BLaER1 treated with 17β-estradiol and CSF1 and Interleukin-3, amounts not matched to agents 10 nM and 100 nM (cell line): ENCODE data around the gene EFCC1.

ENCODE experiments used
- H3K27ac ChIP-seq, 11 experiments: shearing (Covaris generic); formaldehyde crosslinking; 2 replicates each; pipeline ENCODE4 v1.8.1; 2022
- H3K27me3 ChIP-seq, 11 experiments: shearing (Covaris generic); formaldehyde crosslinking; 2 replicates each; pipeline ENCODE4 v1.8.1; 2022
- H3K36me3 ChIP-seq, 11 experiments: shearing (Covaris generic); formaldehyde crosslinking; 2 replicates each; pipeline ENCODE4 v1.8.1; 2022
- H3K4me1 ChIP-seq, 10 experiments: shearing (Covaris generic); formaldehyde crosslinking; 2 replicates each; pipeline ENCODE4 v1.8.1; 2022
- H3K4me2 ChIP-seq, 11 experiments: shearing (Covaris generic); formaldehyde crosslinking; 2 replicates each; pipeline ENCODE4 v1.8.1; 2022
- H3K4me3 ChIP-seq, 10 experiments: shearing (Covaris generic); formaldehyde crosslinking; 2 replicates each; pipeline ENCODE4 v1.8.1; 2022
- H3K9ac ChIP-seq, 11 experiments: shearing (Covaris generic); formaldehyde crosslinking; 2 replicates each; pipeline ENCODE4 v1.8.1; 2022
- H3K9me3 ChIP-seq, 11 experiments: shearing (Covaris generic); formaldehyde crosslinking; replicated peaks in 1 of 11; 2 replicates each; pipeline ENCODE4 v1.8.1; 2022
- H4K20me1 ChIP-seq, 11 experiments: shearing (Covaris generic); formaldehyde crosslinking; 2 replicates each; pipeline ENCODE4 v1.8.1; 2022
- Cebpa-rat ChIP-seq, 11 experiments: shearing (Covaris generic); IDR thresholded peaks; 2 replicates each; pipeline ENCODE4 v1.8.1; 2022

EFCC1 gene

GRCh38 chr3:129027544-129027880 lies 26.4 kb downstream of the EFCC1 start:
- peak overlapping the region; percentile 81 to 97 (median 85) for H3K4me2 ChIP-seq
- no peaks in the 10 kb centered on the region for H4K20me1 ChIP-seq
- H3K27ac ChIP-seq: peak overlapping the region in 8 of 11 experiments; percentile 22 to 50 (median 42); a peak in 8 of 22 replicates
- no peak for TF ChIP-seq Cebpa-rat (IDR thresholded peaks at IDR 0.05)
- peaks cover 12 to 59% (median 40%) of the 10 kb centered on the region in 10 experiments for H3K4me1 ChIP-seq
- H3K9me3 ChIP-seq: peaks cover 5 to 14% (median 9%) of the 10 kb centered on the region in 11 experiments; a peak in 16 of 22 replicates
- peak overlapping the region; percentile 43 to 72 (median 56) for H3K4me3 ChIP-seq
- H3K36me3 ChIP-seq: no peaks in the 10 kb centered on the region
- peak overlapping the region; percentile 15 to 73 (median 66); a peak in 19 of 22 replicates for H3K9ac ChIP-seq
- no peaks in the 10 kb centered on the region; a peak in 1 of 22 replicates for H3K27me3 ChIP-seq

- Histone ChIP-seq H3K9me3 (peaks cover 5 to 14% (median 9%) of the 10 kb centered on the region in 11 experiments; a peak in 16 of 22 replicates), H3K27ac (no peak overlapping the region), H3K4me3 (no peak overlapping the region), H3K4me1 (peaks cover 11 to 59% (median 45%) of the 10 kb centered on the region in 10 experiments), H3K9ac (no peak overlapping the region), H3K36me3 (no peaks in the 10 kb centered on the region), H3K27me3 (peaks cover 0 to 3% (median 0%) of the 10 kb centered on the region in 11 experiments; a peak in 1 of 22 replicates), H3K4me2 (no peak overlapping the region), H4K20me1 (no peaks in the 10 kb centered on the region)
- no peak for TF ChIP-seq Cebpa-rat (IDR thresholded peaks at IDR 0.05)
These were observed 27.8 kb downstream of the EFCC1 start for GRCh38 chr3:129028866-129029265.

- Histone ChIP-seq H3K27me3 (peaks cover 0 to 3% (median 0%) of the 10 kb centered on the region in 11 experiments; a peak in 1 of 22 replicates), H3K4me1 (peaks cover 23 to 68% (median 61%) of the 10 kb centered on the region in 10 experiments), H3K27ac (no peak overlapping the region), H3K4me2 (0 out of 22 replicates have a peak overlapping the region, but pooled peaks of 1 of the 11 experiments have one; percentile 79), H4K20me1 (no peaks in the 10 kb centered on the region), H3K4me3 (no peak overlapping the region), H3K9me3 (peaks cover 5 to 14% (median 9%) of the 10 kb centered on the region in 11 experiments; a peak in 16 of 22 replicates), H3K36me3 (no peaks in the 10 kb centered on the region), H3K9ac (no peak overlapping the region; a peak in 1 of 22 replicates)
- no peak for TF ChIP-seq Cebpa-rat (IDR thresholded peaks at IDR 0.05)
These were observed 29.5 kb downstream of the EFCC1 start for GRCh38 chr3:129030611-129031010.

DNA sequence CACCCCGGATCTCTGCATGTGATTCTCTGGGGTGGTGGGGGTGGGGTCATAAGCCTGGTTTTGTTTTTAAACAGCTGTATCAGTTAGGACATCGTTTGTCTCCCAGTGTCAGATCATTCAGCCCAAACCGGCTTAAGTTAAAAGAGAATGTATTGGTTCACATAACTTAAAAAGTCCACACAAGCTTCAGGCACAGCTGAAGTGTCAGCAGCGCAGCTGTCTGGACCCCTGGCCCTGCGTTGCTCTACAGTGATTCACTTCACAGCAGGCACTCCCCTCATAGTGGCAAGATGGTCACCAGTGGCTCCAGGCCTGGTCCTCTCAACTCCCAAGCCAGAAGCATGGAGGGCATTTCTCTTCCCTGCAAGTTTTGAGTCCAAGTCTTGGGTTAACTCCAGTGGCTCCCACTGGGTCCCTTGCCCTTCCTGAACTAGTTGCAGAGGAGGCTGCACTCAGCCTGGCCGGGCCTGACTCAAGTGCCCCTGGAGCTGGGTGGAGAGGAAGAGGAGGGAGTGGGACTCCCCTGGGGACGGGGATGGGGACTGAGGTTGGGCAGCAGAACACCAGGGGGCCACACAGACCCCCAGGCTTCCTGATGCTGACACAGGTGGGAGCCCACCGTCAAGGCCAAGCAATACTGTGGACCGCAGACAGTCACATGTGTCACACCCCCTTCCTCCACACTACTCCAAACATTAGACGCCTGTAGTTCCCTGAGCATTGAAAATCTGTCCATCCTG lies 30.5 kb downstream of the EFCC1 start:
- no peaks in the 10 kb centered on the region for H3K36me3 ChIP-seq
- H3K9me3 ChIP-seq: peaks cover 5 to 14% (median 9%) of the 10 kb centered on the region in 11 experiments; a peak in 16 of 22 replicates
- peaks cover 28 to 68% (median 62%) of the 10 kb centered on the region in 10 experiments for H3K4me1 ChIP-seq
- H3K27me3 ChIP-seq: peaks cover 0 to 3% (median 0%) of the 10 kb centered on the region in 11 experiments; a peak in 1 of 22 replicates
- TF ChIP-seq Cebpa-rat (IDR thresholded peaks at IDR 0.05): no peak
- H4K20me1 ChIP-seq: no peaks in the 10 kb centered on the region
- no peak overlapping the region for H3K4me3 ChIP-seq
- peak overlapping the region in 1 of 11 experiments; percentile 15; a peak in 1 of 22 replicates for H3K27ac ChIP-seq
- peak overlapping the region in 8 of 11 experiments; percentile 51 to 85 (median 77); a peak in 16 of 22 replicates for H3K4me2 ChIP-seq
- H3K9ac ChIP-seq: peak overlapping the region in 1 of 11 experiments; percentile 1; a peak in 1 of 22 replicates

DNA sequence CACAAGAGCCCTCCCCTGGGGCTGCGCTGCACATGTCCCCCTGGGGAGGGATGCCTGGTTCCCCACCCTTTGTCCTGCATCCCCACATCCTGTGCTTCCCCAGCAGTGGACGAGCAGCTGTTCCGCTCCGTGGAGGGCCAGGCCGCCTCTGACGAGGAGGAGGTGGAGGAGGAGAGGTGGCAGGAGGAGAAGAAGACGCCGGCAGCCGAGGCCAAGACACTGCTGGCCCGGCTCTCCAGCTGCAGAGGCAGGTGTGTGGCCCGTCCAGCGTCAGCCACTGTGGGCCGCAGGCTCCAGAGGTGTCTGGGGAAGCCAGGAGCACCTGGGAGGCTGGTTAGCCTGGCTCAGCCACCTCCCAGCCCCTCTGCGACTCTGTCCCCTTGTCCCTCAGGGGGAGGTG lies 31.6 kb downstream of the EFCC1 start:
- H3K27me3 ChIP-seq: peaks cover 0 to 3% (median 0%) of the 10 kb centered on the region in 11 experiments; a peak in 1 of 22 replicates
- H3K27ac ChIP-seq: peak overlapping the region in 3 of 11 experiments; percentile 5 to 31 (median 20); a peak in 2 of 22 replicates
- H3K4me3 ChIP-seq: no peak overlapping the region
- H3K9ac ChIP-seq: peak overlapping the region in 6 of 11 experiments; percentile 3 to 52 (median 28); a peak in 6 of 22 replicates
- H3K36me3 ChIP-seq: no peaks in the 10 kb centered on the region
- H4K20me1 ChIP-seq: no peaks in the 10 kb centered on the region
- peaks cover 21 to 62% (median 57%) of the 10 kb centered on the region in 10 experiments for H3K4me1 ChIP-seq
- H3K9me3 ChIP-seq: peaks cover 5 to 14% (median 9%) of the 10 kb centered on the region in 11 experiments; a peak in 16 of 22 replicates
- H3K4me2 ChIP-seq: peak overlapping the region in 10 of 11 experiments; percentile 14 to 85 (median 72); a peak in 18 of 22 replicates
- no peak for TF ChIP-seq Cebpa-rat (IDR thresholded peaks at IDR 0.05)

GRCh38 chr3:129033151-129033550 lies 32.0 kb downstream of the EFCC1 start:
- Histone ChIP-seq H3K9me3 (peaks cover 5 to 14% (median 9%) of the 10 kb centered on the region in 11 experiments; a peak in 16 of 22 replicates), H3K36me3 (no peaks in the 10 kb centered on the region), H3K4me2 (peak overlapping the region in 10 of 11 experiments; percentile 14 to 85 (median 72); a peak in 18 of 22 replicates), H3K27ac (peak overlapping the region in 3 of 11 experiments; percentile 5 to 31 (median 20); a peak in 1 of 22 replicates), H3K27me3 (peaks cover 0 to 3% (median 0%) of the 10 kb centered on the region in 11 experiments; a peak in 1 of 22 replicates), H3K4me3 (no peak overlapping the region), H4K20me1 (no peaks in the 10 kb centered on the region), H3K9ac (peak overlapping the region in 3 of 11 experiments; percentile 3 to 52 (median 49); a peak in 4 of 22 replicates), H3K4me1 (peaks cover 21 to 65% (median 58%) of the 10 kb centered on the region in 10 experiments)
- TF ChIP-seq Cebpa-rat (IDR thresholded peaks at IDR 0.05): no peak

DNA sequence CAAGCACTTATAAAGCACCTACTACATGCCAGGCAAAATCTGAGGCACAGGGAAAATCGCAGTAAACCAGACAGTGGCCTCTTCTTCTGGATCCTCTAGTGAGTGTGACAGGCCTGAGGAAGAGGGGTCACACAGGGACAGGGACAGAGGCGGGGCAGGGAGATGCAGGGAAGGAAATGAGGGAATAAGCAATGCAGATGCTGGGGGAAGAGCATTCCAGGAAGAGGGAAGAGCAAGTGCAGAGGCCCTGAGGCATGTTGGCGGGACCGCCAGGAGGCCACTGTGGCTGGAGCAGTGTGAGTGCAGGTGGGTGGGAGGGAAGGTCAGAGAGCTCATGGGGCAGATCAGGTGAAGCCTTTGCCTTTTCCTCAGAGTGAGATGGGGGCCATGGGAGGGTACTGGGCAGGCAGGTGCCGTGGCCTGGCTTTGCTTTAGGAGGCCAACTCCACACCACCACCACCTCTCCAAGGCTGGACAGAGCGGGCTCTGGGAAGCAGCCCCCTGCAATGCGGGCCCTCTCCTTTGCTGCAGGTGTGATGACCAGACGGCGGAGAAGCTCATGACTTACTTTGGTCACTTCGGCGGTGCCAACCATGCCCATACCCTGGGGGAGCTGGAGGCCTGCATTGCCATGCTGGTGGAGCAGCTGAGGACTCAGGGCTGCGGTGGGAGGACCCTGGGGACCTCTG lies 32.7 kb downstream of the EFCC1 start:
- peaks cover 0 to 3% (median 0%) of the 10 kb centered on the region in 11 experiments; a peak in 1 of 22 replicates for H3K27me3 ChIP-seq
- H3K4me2 ChIP-seq: peak overlapping the region in 10 of 11 experiments; percentile 24 to 85 (median 72); a peak in 18 of 22 replicates
- H3K36me3 ChIP-seq: no peaks in the 10 kb centered on the region
- no peaks in the 10 kb centered on the region for H4K20me1 ChIP-seq
- no peak overlapping the region for H3K4me3 ChIP-seq
- no peak overlapping the region for H3K27ac ChIP-seq
- peaks cover 24 to 71% (median 65%) of the 10 kb centered on the region in 10 experiments for H3K4me1 ChIP-seq
- H3K9me3 ChIP-seq: peaks cover 5 to 14% (median 9%) of the 10 kb centered on the region in 11 experiments; a peak in 16 of 22 replicates
- peak overlapping the region in 2 of 11 experiments; percentile 3 to 52; a peak in 1 of 22 replicates for H3K9ac ChIP-seq
- TF ChIP-seq Cebpa-rat (IDR thresholded peaks at IDR 0.05): no peak

GRCh38 chr3:129034642-129035041 lies 33.5 kb downstream of the EFCC1 start:
- peaks cover 0 to 5% (median 0%) of the 10 kb centered on the region in 11 experiments; a peak in 2 of 22 replicates for H4K20me1 ChIP-seq
- TF ChIP-seq Cebpa-rat (IDR thresholded peaks at IDR 0.05): no peak
- H3K27ac ChIP-seq: no peak overlapping the region
- peak overlapping the region in 10 of 11 experiments; percentile 51 to 85 (median 72); a peak in 17 of 22 replicates for H3K4me2 ChIP-seq
- peaks cover 0 to 3% (median 0%) of the 10 kb centered on the region in 11 experiments; a peak in 1 of 22 replicates for H3K27me3 ChIP-seq
- H3K4me3 ChIP-seq: no peak overlapping the region
- peaks cover 5 to 14% (median 9%) of the 10 kb centered on the region in 11 experiments; a peak in 16 of 22 replicates for H3K9me3 ChIP-seq
- H3K36me3 ChIP-seq: no peaks in the 10 kb centered on the region
- peaks cover 33 to 80% (median 73%) of the 10 kb centered on the region in 10 experiments for H3K4me1 ChIP-seq
- no peak overlapping the region for H3K9ac ChIP-seq
